HK-2 (cell line): Measurements from ENCODE around the gene CCDC177.
"Not testable (repeated sequence)": the region's sequence is repeated elsewhere in the genome, so short reads cannot be mapped to it uniquely, and the experiment has no call there.

Experiments
- DNase-seq: peaks from one replicate; pipeline ENCODE4 v3.0.0-alpha.2; 2018; ENCODE audit not compliant: unreplicated experiment

Gene CCDC177

GRCh38 chr14:69600304-69600891 is 25.7 kb upstream of the CCDC177 start:
- DNase-seq = no peak

DNA sequence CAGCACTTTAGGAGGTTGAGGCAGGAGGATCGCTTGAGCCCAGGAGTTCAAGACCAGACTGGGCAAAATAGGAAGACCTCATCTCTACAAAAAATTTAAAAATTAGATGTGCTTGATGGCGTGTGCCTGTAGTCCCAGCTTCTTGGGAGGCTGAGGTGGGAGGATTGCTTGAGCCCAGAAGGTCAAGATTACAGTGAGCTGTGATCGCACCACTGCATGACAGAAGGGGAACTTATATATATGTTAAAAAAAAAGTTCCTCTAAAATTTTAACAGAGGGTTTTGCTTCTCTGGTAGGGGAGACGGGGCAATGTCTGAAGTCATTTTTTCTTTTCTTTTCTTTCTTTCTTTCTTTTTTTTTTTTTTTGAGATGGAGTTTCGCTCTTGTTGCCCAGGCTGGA is 24.8 kb upstream of the CCDC177 start:
- DNase-seq = not testable (repeated sequence)

GRCh38 chr14:69595336-69595735 is 20.7 kb upstream of the CCDC177 start:
- no peak for DNase-seq

DNA sequence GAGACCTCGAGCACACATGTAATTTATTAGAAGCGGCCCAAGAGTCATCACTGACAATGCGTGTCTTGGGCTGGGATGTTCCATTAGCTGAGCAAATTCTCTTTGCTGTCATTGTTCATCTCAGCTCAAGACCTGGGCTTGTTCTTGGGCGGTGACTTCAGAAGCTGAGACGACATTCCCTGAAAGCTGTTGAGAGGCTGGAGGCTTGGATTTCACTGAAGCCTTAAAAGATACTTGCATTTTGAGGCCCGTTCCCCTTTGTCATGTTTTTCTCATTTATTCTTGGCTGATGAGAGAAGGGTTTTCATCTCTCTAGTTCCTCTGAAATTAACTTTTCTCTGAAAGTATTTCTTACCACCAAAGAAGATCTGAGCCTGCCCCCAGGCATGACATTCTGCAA is 20.2 kb upstream of the CCDC177 start:
- no peak for DNase-seq

- no peak for DNase-seq
Observed at GRCh38 chr14:69593018-69593677, 18.5 kb upstream of the CCDC177 start.

- DNase-seq = no peak
Observed at GRCh38 chr14:69591317-69591716, 16.6 kb upstream of the CCDC177 start.

DNA sequence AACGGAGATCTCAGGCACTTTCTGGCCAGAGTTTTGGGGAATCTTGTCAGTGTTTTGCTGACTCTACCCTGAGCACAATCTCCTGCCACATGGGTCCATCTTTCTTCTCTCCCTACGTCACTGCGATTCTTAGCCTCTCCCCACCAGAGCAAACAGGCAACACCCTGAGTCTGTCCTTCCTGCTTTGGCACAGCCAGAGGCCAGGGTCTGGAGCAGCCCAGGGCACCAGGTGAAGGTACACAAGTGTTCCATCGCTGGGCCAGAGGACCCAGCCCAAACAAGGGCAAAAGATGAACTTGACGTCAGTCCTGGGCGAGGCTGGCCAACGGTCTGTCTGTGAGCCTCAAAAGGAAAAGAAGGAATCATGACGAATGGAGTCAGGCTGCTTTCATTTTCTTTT is 12.7 kb upstream of the CCDC177 start:
- DNase-seq = no peak

DNA sequence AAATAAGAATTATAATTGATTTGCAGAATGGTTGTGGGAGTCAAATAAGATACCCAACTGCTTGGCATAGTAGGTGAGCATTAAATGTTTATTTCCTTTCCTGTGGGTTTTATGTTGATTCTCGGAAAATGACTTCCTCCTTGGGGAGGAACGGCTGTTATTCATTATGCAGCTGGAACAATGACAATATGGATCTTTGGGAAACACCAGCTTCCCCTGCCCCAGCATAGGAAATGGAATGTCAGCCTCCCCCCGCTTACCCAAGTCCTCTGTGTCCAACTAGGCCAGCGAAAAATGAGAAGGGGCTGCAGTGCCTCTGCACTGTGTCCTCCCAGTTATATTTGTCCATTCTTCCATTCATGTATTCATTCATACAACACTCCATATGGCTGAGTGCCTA is 11.7 kb upstream of the CCDC177 start:
- no peak for DNase-seq

DNA sequence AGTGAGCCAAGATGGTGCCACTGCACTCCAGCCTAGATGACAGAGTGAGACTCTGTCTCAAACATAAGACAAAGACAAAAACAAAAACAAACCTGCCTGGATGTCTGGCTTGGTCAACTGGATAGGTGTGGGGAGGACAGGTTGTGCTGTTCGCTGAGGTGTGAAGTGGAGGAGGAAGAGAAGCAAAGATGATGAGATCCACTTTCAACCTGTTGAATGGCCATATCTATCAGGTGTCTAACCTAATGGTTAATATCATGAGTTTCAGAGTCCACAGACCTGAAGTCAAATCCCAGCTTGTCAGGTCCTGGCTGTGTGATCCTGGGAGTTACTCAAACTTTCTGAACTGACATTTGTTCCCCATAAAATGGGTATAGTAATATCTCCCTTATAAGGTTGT is 9.7 kb upstream of the CCDC177 start:
- no peak for DNase-seq

DNA sequence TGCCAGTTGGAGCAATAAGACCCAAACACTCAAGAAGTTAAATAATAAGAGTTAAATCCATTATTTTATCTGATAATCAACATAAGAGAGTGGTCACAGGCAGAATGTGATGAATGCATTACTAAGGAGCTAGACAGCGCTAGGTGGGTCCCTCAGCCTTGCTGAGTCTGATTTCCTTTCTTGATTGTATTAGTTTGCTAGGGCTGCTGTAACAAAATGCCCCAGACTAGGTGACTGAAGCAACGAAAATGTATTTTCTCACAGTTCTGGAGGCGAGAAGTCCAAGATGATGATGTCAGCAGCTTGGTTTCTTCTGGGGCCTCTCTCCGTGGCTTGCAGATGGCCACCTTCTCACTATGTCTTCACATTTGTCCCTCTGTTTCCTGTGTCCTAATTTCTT is 8.2 kb upstream of the CCDC177 start:
- DNase-seq = no peak

DNA sequence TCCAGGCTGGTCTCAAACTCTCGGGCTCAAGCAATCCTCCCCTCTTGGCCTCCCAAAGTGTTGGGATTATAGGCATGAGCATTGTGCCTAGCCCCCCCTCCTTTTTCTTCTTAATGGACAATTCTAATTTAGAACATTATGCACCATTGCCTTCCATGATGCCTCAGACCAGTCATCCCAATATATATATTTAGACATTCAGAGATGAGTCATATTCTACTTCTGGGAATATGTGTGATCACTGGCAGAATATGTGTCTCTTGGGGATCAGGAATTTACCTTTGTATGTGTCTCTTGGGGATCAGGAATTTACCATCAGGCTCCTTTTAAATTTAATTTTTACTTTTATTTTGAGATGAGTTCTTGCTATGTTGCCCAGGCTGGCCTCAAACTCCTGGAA is 7.5 kb upstream of the CCDC177 start:
- no peak for DNase-seq

DNA sequence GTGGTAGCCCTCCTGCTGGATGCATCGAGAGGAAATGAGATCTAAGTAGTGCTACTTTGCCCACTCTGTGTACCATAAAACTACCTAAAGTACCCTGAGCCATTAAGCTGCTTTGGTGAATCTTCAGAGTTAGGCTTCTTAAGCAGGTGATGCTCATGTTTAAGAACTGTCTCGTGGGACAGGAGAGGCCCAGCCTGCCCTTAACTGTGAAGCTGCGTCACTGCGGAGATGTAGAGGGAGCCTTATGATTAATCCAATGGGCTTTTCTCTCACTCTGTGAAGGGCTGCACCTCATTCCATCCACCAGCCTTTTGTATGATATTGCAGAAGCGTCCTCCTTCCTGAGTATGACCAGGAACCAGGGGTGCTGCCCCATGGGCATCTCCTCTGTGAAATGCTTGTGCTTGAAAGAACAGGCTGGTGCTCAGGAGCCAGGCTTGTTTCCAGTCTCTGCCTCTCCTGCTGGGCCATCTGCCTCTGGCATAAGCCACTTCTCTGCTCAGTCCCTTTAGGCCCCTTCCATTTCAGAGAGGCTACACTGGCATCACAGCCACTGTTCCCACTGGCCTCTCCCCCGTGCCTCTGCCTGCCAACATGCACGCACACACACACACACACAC is 6.8 kb upstream of the CCDC177 start:
- no peak for DNase-seq

DNA sequence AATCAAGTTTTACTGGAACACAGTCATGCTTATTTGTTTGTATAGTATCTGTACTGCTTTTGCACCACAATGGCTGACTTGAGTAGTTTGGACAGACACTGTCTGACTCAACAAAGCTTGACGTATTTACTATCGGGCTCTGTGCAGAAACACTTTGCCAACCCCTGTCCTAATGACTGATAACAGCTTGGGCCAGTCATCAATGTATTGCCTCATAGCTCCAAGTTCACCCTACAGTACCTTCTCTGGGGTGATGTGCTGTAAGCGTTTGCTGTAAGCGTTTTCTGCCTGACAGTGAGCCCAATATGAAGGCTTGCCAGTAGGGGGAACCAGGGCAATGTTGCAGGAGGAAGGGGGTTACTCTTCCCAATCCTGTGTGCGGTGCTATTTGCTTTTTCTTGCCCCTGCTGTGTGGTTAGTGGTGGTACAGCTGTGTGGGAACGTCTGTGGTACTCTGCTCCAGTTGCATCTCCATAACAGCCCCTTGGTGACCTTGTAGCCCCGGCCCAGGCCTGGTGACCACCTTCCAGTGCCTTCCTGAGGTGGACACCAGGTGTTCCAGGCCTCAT is 5.4 kb upstream of the CCDC177 start:
- DNase-seq = no peak

GRCh38 chr14:69579476-69579875 is 4.8 kb upstream of the CCDC177 start:
- DNase-seq = no peak

- no peak for DNase-seq
Observed at GRCh38 chr14:69574954-69575295, 254 bp upstream of the CCDC177 start.

GRCh38 chr14:69573831-69574262 is 824 bp downstream of the CCDC177 start:
- DNase-seq = no peak

DNA sequence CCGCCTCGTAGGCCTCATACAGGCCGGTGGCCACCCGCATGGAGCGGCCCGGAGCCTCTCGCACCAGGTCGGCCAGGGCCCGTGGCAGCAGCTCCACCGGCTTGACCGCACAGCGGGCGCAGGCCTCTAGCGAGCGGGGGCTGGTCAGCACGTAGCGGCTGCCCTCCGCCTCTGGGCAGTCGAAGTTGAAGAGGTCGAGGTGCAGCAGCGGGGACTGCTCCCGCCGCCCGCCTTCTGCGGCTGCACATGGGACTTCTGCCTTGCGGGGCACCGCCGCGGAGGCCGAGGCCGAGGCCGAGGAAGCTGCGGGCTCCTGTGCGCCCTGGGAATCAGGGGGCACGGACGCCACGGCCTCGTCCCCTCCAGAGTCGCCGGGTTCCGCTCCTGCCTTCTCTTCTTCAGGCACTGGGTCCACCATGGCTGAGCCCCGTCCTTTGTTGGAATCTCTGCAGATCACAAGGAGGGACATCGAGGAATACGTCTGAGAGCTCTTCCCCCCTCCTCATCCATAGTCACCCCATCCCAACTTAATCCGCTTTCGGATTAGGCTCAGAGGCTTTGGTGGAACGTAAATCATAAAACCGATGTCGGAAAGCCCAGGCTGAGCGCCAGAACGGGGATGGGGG is 1.4 kb downstream of the CCDC177 start:
- no peak for DNase-seq

GRCh38 chr14:69572841-69573135 is 1.9 kb downstream of the CCDC177 start:
- DNase-seq = no peak

GRCh38 chr14:69572030-69572840 is 2.4 kb downstream of the CCDC177 start:
- DNase-seq = peak; percentile 48

GRCh38 chr14:69571449-69572029 is 3.1 kb downstream of the CCDC177 start:
- no peak for DNase-seq

- no peak for DNase-seq
Observed at GRCh38 chr14:69570836-69571330, 3.8 kb downstream of the CCDC177 start.

GRCh38 chr14:69569859-69570258 is 4.8 kb downstream of the CCDC177 start:
- no peak for DNase-seq
